Mesodermal cell (in vitro differentiated cells): ENCODE measurements around the gene RNF26.

ENCODE experiments used
- H3K27ac ChIP-seq: 2 replicates; pipeline ENCODE4 v1.7.0; 2013; ENCODE audit warnings: mild to moderate bottlenecking, low read depth, low read length, moderate library complexity; ENCODE audit not compliant: severe bottlenecking
- H3K36me3 ChIP-seq: 2 replicates; pipeline ENCODE4 v1.7.1; 2013; ENCODE audit warnings: mild to moderate bottlenecking, low read length, moderate library complexity; ENCODE audit not compliant: control insufficient read depth, insufficient read depth
- H3K4me1 ChIP-seq: one replicate; pipeline ENCODE4 v1.7.1; 2013; ENCODE audit warnings: mild to moderate bottlenecking, low read length; ENCODE audit not compliant: insufficient read depth, control insufficient read depth, poor library complexity, severe bottlenecking
- H3K4me3 ChIP-seq: 2 replicates; pipeline ENCODE4 v1.7.0; 2013; ENCODE audit warnings: low read length, control low read depth, mild to moderate bottlenecking; ENCODE audit not compliant: insufficient read depth, poor library complexity, severe bottlenecking; ENCODE audit errors: extremely low read depth
- H3K9me3 ChIP-seq: 2 replicates; pipeline ENCODE4 v1.7.1; 2013; ENCODE audit warnings: mild to moderate bottlenecking, low read length, moderate library complexity; ENCODE audit not compliant: control insufficient read depth
- WGBS, 2 experiments: methylation state at CpG; one replicate each; pipeline ENCODE4 v1.1.5; 2013; ENCODE audit warnings: missing lambda C conversion rate in 2 of 2; ENCODE audit not compliant: insufficient coverage in 2 of 2; 5-methylcytosine and 5-hydroxymethylcytosine counted together

RNF26 gene

DNA sequence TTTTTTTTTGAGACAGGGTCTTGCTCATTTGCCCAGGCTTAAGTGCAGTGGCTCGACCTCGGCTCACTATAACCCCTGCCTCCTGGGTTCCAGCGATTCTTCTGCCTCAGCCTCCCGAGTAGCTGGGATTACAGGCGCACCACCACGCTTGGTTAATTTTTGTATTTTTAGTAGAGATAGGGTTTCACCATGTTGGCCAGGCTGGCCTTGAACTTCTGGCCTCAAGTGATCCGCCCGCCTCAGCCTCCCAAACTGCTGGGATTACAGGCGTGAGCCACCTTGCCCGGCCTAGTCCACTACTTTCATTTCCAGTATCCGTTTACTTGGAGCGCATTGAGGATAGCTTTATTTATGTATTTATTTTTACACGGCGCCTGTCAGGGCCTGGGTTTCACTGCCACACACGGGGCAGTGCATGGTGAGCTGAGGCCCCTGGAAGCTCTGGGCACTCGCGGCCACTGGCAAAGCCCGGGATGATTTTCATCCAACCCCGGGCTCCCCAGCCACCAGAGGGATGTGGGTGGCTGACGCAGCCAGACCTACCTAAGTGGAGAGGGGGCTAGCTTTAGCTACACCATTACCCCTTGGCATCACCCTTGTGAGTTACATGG, 11.3 kb upstream of the RNF26 start:
- Histone ChIP-seq H3K36me3 (no peaks in the 10 kb centered on the region), H3K4me1 (peaks cover 30% of the 10 kb centered on the region), H3K27ac (no peak overlapping the region), H3K9me3 (no peaks in the 10 kb centered on the region), H3K4me3 (no peak overlapping the region)
- WGBS, 2 experiments, result 87 to 97% methylated on average over 10 to 12 of the region's 20 CpGs

DNA sequence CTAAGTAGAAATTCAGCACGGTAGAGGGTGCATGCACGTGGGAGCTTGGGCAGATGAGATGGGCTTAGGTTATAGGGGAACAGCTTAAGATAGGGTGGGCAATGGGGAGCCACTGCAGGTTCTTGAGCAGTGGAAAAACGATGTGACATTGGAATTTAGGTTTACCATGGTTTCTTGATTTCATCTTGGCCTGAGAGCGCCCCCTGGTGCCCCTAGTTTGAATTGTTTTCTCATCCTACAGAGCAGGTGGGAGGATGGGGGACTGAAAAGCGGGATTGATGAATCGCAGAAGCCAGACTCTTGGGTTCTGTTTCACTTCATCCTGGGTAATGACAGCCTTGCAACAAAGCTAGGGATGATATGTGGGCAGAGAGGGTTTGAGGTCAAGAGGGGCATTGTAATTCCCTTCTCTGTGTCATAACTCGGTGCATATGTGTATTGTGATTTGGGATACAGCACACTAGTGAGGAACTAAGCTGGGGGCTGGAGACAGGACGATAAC, 10.7 kb upstream of the RNF26 start:
- Histone ChIP-seq H3K4me1 (peaks cover 24% of the 10 kb centered on the region), H3K9me3 (no peaks in the 10 kb centered on the region), H3K36me3 (no peaks in the 10 kb centered on the region), H3K4me3 (no peak overlapping the region), H3K27ac (no peak overlapping the region)
- WGBS, 2 experiments, result 40 to 66% methylated on average over 4 to 7 of the region's 8 CpGs

DNA sequence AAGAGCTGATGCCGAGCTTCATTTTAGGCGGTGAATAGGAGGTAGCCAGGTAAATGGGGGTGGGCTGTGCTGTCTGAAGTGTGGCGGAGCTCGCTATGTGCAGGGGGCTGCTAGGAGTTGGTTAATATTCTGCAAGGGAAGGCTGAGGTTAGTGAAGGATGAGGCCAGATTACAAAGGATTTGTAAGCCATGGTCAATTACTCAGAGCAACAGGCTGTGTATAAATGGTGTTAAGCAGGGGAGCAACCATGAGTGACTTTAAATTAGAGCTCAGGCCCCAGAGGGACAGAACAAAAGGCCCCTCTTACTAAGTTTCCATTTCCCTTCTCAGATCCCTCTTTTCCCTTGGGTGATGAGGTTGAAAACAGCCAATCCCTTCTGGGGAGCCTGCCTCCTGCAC, 10.1 kb upstream of the RNF26 start:
- 86 to 94% methylated on average over 4 of the region's 4 CpGs for WGBS, 2 experiments
- Histone ChIP-seq H3K4me1 (peaks cover 18% of the 10 kb centered on the region), H3K36me3 (no peaks in the 10 kb centered on the region), H3K9me3 (no peaks in the 10 kb centered on the region), H3K27ac (no peak overlapping the region), H3K4me3 (no peak overlapping the region)

DNA sequence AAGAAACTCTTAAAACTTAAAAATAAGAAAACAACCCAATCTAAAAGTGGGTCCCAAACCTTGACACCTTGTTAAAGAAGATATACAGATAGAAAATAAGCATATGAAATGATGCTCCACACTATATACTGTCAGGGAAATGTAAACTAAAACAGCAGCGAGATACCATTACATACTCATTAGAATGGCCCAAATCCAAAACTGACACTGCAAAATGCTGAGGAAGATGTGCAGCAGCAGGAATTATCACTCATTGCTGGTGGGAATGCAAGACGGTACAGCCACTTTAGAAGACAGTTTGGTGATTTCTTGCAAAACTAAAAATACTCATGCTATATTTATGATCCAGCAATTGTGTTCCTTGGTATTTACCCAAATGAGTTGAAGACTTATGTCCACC, 5.0 kb upstream of the RNF26 start:
- Histone ChIP-seq H3K4me1 (no peaks in the 10 kb centered on the region), H3K36me3 (no peaks in the 10 kb centered on the region), H3K9me3 (no peaks in the 10 kb centered on the region), H3K27ac (no peak overlapping the region), H3K4me3 (no peak overlapping the region)
- WGBS, 2 experiments, result 87% methylated on average over 2 of the region's 2 CpGs; no CpG with 5 or more reads in 1 of the 2 experiments

DNA sequence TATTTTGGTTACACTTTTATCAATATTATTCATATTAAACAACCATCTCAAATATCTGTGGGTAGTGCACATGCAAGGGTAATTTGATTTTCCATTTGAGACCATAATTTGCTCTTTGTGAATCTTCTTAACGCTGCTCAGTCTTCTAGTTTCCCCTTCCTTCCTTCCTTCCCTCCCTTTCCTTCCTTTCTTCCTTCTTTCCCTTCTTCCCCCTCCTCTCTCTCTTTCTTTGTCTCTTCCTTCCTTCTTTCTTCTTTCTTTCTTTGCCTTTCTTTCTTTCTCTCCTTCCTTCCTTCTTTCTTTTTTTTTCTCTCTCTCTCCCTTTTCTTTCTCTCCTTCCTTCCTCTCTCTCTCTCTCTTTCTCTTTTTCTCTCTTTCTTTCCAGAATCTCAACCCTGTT, 4.1 kb upstream of the RNF26 start:
- no peak overlapping the region for H3K27ac ChIP-seq
- H3K36me3 ChIP-seq, result no peaks in the 10 kb centered on the region
- peaks cover 4% of the 10 kb centered on the region for H3K4me1 ChIP-seq
- H3K4me3 ChIP-seq, result no peak overlapping the region
- no peaks in the 10 kb centered on the region for H3K9me3 ChIP-seq
- WGBS, 2 experiments, result 75 to 85% methylated on average over 1 of the region's 1 CpG

DNA sequence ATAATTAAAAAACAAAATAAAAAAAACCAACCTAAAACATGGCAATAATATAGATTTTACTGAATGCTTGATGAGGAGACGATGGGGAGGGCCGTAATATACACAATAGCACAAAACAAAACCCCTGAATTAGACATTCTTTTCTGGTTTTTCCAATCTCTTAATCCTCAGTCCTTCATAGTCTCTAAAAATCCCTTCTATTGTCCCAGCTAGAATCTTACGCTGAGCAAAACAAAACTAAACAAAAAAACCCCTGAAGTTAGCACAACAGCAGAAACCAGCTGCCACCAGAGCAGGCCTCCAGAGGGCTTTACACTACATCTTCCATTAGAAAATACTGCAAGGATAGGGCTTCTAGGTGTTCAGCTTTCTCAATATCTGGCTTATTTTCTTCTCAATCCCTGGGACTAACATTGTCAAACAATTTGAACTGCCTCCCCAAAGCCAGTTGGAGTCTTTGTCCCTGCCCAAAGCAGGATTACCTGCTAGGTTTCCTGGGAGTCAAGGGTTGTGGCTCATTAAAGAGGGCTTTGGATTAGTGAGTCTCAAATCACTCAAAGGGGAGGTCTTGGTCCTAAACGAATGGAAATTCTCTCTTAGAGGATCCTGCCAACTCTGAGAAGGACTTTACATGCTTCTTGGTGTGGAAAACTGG, 2.1 kb upstream of the RNF26 start:
- no peak overlapping the region for H3K4me3 ChIP-seq
- peaks cover 24% of the 10 kb centered on the region for H3K4me1 ChIP-seq
- no peaks in the 10 kb centered on the region for H3K9me3 ChIP-seq
- 50 to 80% methylated on average over 1 to 2 of the region's 4 CpGs for WGBS, 2 experiments
- peaks cover 11% of the 10 kb centered on the region for H3K36me3 ChIP-seq
- H3K27ac ChIP-seq, result no peak overlapping the region

DNA sequence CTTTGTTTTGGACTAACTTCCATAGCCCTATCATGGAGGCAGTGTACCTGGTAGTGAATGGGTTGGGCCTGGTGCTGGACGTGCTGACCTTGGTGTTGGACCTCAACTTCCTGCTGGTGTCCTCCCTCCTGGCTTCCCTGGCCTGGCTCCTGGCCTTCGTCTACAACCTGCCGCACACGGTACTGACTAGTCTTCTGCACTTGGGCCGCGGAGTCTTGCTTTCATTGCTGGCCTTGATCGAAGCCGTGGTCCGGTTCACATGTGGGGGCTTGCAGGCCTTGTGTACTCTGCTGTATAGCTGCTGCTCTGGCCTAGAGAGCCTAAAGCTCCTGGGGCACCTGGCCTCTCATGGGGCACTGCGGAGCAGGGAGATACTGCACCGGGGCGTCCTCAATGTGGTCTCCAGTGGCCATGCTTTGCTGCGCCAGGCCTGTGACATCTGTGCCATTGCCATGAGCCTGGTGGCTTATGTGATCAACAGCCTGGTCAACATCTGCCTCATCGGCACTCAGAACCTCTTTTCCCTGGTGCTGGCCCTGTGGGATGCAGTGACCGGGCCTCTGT, 846 bp downstream of the RNF26 start:
- Histone ChIP-seq H3K36me3 (peaks cover 11% of the 10 kb centered on the region), H3K4me1 (peaks cover 44% of the 10 kb centered on the region), H3K27ac (no peak overlapping the region), H3K4me3 (peak overlapping the region; percentile 90), H3K9me3 (no peaks in the 10 kb centered on the region)
- 81 to 85% methylated on average over 15 of the region's 15 CpGs for WGBS, 2 experiments

DNA sequence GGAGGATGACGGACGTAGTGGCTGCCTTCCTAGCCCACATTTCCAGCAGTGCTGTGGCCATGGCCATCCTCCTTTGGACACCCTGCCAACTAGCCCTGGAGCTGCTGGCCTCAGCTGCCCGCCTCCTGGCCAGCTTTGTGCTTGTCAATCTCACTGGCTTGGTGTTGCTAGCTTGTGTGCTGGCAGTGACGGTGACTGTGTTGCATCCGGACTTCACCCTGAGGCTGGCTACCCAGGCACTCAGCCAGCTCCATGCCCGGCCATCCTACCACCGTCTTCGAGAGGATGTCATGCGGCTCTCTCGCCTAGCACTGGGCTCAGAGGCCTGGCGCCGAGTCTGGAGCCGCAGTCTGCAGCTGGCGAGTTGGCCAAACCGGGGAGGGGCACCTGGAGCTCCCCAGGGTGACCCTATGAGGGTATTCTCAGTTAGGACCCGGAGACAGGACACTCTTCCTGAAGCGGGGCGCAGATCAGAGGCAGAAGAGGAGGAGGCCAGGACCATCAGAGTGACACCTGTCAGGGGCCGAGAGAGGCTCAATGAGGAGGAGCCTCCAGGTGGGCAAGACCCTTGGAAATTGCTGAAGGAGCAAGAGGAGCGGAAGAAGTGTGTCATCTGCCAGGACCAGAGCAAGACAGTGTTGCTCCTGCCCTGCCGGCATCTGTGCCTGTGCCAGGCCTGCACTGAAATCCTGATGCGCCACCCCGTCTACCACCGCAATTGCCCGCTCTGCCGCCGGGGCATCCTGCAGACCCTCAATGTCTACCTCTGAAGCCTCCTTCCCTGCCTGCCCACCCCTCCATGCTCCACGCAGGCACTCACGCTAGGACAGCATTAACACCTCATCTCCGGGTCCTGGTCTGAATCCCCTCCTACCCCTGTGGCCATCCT, 1.6 kb downstream of the RNF26 start:
- Histone ChIP-seq H3K27ac (peak overlapping the region; percentile 97), H3K9me3 (no peaks in the 10 kb centered on the region), H3K4me3 (peak overlapping the region; percentile 90), H3K4me1 (peaks cover 44% of the 10 kb centered on the region), H3K36me3 (peaks cover 11% of the 10 kb centered on the region)
- 92 to 93% methylated on average over 26 to 29 of the region's 30 CpGs for WGBS, 2 experiments

DNA sequence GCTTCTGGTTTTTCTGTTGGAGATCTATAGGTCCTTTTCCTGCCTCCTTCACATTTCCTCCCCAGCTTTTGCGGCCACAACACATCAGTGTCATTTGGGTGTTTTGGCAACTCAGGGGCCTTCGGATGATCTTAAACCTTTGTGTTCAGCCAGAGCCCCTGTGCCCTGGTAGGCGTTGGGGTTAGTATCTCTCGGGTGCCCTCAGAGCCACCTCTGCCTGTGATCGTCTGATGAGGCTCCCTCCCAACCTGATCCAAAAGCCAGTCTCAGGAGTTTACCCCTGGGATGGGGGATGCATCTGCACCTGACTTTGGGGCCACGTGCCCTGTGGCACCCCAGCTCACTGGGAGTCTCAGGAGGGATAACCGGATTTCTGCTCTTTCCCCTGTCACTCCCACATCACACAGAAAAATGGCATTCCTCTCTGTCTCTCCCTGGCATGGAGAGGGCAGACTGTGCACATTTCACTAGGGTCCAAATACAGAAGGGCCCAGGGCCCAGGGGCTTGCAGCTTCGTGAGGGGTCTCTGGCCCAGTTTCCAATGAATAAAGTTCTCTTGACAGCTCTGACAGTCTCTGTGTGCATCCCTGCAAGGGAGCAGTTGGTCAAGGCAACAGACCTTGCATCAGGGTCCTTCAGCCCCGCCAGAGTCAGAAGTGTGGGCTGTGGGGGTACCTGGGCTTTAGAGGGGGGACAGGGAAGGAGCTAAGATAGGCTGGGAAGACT, 2.6 kb downstream of the RNF26 start:
- Histone ChIP-seq H3K9me3 (no peaks in the 10 kb centered on the region), H3K4me1 (peaks cover 44% of the 10 kb centered on the region), H3K27ac (peak overlapping the region; percentile 97), H3K36me3 (peaks cover 11% of the 10 kb centered on the region), H3K4me3 (peak overlapping the region; percentile 23)
- WGBS, 2 experiments, result 89 to 95% methylated on average over 9 of the region's 9 CpGs
